Keratinocyte (primary cell): ENCODE measurements around the gene TNIK. TPM values are rescaled to one million over a fixed set of nuclear protein-coding genes. Genes with fewer than 3 reads are reported as not detected.

Experiments
- DNase-seq: peaks from one replicate; pipeline ENCODE4 v3.0.0-alpha.2; 2011; ENCODE audit warnings: low read depth, missing footprints, low spot score
- FAIRE-seq: peaks from 2 replicates; lab custom pipeline; 2011; peaks lifted over from hg19 to GRCh38; lab: Jason Lieb, UNC
- H2AFZ ChIP-seq: 2 replicates; pipeline ENCODE4 v1.6.0; 2012; ENCODE audit warnings: low read length, control low read depth, inconsistent platforms; ENCODE audit not compliant: control insufficient read depth
- H3K27ac ChIP-seq: 2 replicates; pipeline ENCODE4 v1.5.1; 2011; ENCODE audit warnings: low read length; ENCODE audit not compliant: control insufficient read depth, insufficient read depth
- H3K27me3 ChIP-seq: 3 replicates; pipeline ENCODE4 v1.6.0; 2011; ENCODE audit warnings: low read length; ENCODE audit not compliant: control insufficient read depth, insufficient read depth; ENCODE audit errors: extremely low read depth
- H3K36me3 ChIP-seq, 2 experiments: 2 replicates in 1 of 2; 3 replicates in 1 of 2; pipeline ENCODE4 v1.5.1; 2011; ENCODE audit warnings: low read length in 2 of 2, mild to moderate bottlenecking in 1 of 2; ENCODE audit not compliant: control insufficient read depth in 2 of 2, insufficient read depth in 2 of 2; ENCODE audit errors: extremely low read depth in 1 of 2
- H3K4me1 ChIP-seq: 3 replicates; pipeline ENCODE4 v1.5.1; 2011; ENCODE audit warnings: low read length; ENCODE audit not compliant: control insufficient read depth, insufficient read depth; ENCODE audit errors: extremely low read depth
- H3K4me2 ChIP-seq: 3 replicates; pipeline ENCODE4 v1.6.0; 2011; ENCODE audit warnings: low read depth, low read length; ENCODE audit not compliant: control insufficient read depth, insufficient read depth; ENCODE audit errors: extremely low read depth
- H3K4me3 ChIP-seq, 3 experiments: fragments of 200-600 bp in 1 of 3; sonication (generic) in 1 of 3; 2 replicates in 2 of 3; 3 replicates in 1 of 3; pipeline ENCODE4 v1.5.1; 2011 to 2016; ENCODE audit warnings: low read length in 3 of 3, mild to moderate bottlenecking in 3 of 3, control low read depth in 2 of 3, inconsistent platforms in 1 of 3, low read depth in 1 of 3, mixed read lengths in 1 of 3, mixed run types in 1 of 3, moderate library complexity in 1 of 3; ENCODE audit not compliant: control insufficient read depth in 2 of 3, insufficient read depth in 2 of 3; ENCODE audit errors: extremely low read depth in 1 of 3
- H3K79me2 ChIP-seq: 2 replicates; pipeline ENCODE4 v1.6.0; 2012; ENCODE audit warnings: low read length; ENCODE audit not compliant: control insufficient read depth, insufficient read depth
- H3K9ac ChIP-seq: 3 replicates; pipeline ENCODE4 v1.6.0; 2011; ENCODE audit warnings: low read length; ENCODE audit not compliant: control insufficient read depth, insufficient read depth; ENCODE audit errors: extremely low read depth
- H3K9me1 ChIP-seq: 3 replicates; pipeline ENCODE4 v1.6.0; 2011; ENCODE audit warnings: low read length; ENCODE audit not compliant: control insufficient read depth, insufficient read depth; ENCODE audit errors: extremely low read depth
- H3K9me3 ChIP-seq: 2 replicates; pipeline ENCODE4 v1.5.1; 2012; ENCODE audit warnings: low read depth, low read length; ENCODE audit not compliant: control insufficient read depth
- H4K20me1 ChIP-seq: 3 replicates; pipeline ENCODE4 v1.6.0; 2011; ENCODE audit warnings: low read length; ENCODE audit not compliant: control insufficient read depth, insufficient read depth; ENCODE audit errors: extremely low read depth
- CTCF ChIP-seq, 3 experiments: IDR thresholded peaks in 1 of 3; conservative IDR thresholded peaks in 1 of 3; optimal IDR thresholded peaks in 1 of 3; 2 replicates in 2 of 3; 3 replicates in 1 of 3; pipeline versions ENCODE3 to v1.5.1; 2011; ENCODE audit warnings: low read length in 3 of 3, mild to moderate bottlenecking in 3 of 3, moderate library complexity in 2 of 3, control low read depth in 1 of 3, inconsistent platforms in 1 of 3; ENCODE audit not compliant: insufficient read depth in 2 of 3; ENCODE audit errors: extremely low read depth in 1 of 3
- EZH2 ChIP-seq: IDR thresholded peaks from one replicate; pipeline ENCODE4 v1.6.1; 2012; ENCODE audit warnings: inconsistent platforms, mild to moderate bottlenecking, low read length, moderate library complexity
- dilution Hi-C: fragments of 300-500 bp; cut with MboI; formaldehyde crosslinking; loops from one replicate; pipeline ENCODE4 v1.7.0; 2020; ENCODE audit warnings: low sequenced_read_pairs; ENCODE audit not compliant: extremely low pct_ligation_motif_present
- polyA plus RNA-seq, 5 experiments: library from polyadenylated mRNA; depleted of rRNA in 3 of 5; stranded (reverse) in 3 of 5; stranded (forward) in 1 of 5; unstranded in 1 of 5; fragments of >200 nt; gene quantifications; 1 replicate in 1 of 5; 2 replicates in 3 of 5; 3 replicates in 1 of 5; pipeline versions ENCODE4 v1.2.1 to v1.2.3, GENCODE V29; 2011 to 2012; ENCODE audit warnings: missing spikeins in 2 of 5, low read depth in 1 of 5, low replicate concordance in 1 of 5

The TNIK gene
- polyA plus RNA-seq, 1 donor (not counting 4 experiments of a cell fraction or from before 2014, with no cell fraction given), result 4.4 TPM

- no peak overlapping the region for H3K9ac ChIP-seq
- TF ChIP-seq EZH2 (no peak), CTCF (optimal IDR thresholded peaks at IDR 0.05 in 1 of 3, IDR thresholded peaks at IDR 0.05 in 1 of 3, conservative IDR thresholded peaks at IDR 0.05 in 1 of 3; ENCODE audit: extremely low read depth in 1 of 3, insufficient read depth in 2 of 3, low read length in 3 of 3) (no peak)
- no peaks in the 10 kb centered on the region for H3K36me3 ChIP-seq
- H4K20me1 ChIP-seq, result no peaks in the 10 kb centered on the region
- no peaks in the 10 kb centered on the region for H3K9me3 ChIP-seq
- H3K27me3 ChIP-seq, result no peaks in the 10 kb centered on the region
- peaks cover 11% of the 10 kb centered on the region for H3K4me1 ChIP-seq
- H3K9me1 ChIP-seq, result no peaks in the 10 kb centered on the region
- H2AFZ ChIP-seq, result no peak overlapping the region
- FAIRE-seq (no peak), DNase-seq (no peak)
- H3K27ac ChIP-seq, result no peak overlapping the region
- H3K79me2 ChIP-seq, result no peaks in the 10 kb centered on the region
- H3K4me3 ChIP-seq, result no peak overlapping the region
- dilution Hi-C loops, result no loop called here
- H3K4me2 ChIP-seq, result no peak overlapping the region
Observed at GRCh38 chr3:171313702-171314101, 146.5 kb downstream of the TNIK start.

- Histone ChIP-seq H2AFZ (no peak overlapping the region), H3K9me3 (no peaks in the 10 kb centered on the region), H4K20me1 (no peaks in the 10 kb centered on the region), H3K79me2 (no peaks in the 10 kb centered on the region), H3K9ac (no peak overlapping the region), H3K27me3 (no peaks in the 10 kb centered on the region), H3K27ac (no peak overlapping the region), H3K36me3 (no peaks in the 10 kb centered on the region), H3K4me1 (peaks cover 11% of the 10 kb centered on the region), H3K4me2 (no peak overlapping the region), H3K4me3 (no peak overlapping the region), H3K9me1 (no peaks in the 10 kb centered on the region)
- no peak for FAIRE-seq
- dilution Hi-C loops, result no loop called here
- TF ChIP-seq CTCF (optimal IDR thresholded peaks at IDR 0.05 in 1 of 3, IDR thresholded peaks at IDR 0.05 in 1 of 3, conservative IDR thresholded peaks at IDR 0.05 in 1 of 3; ENCODE audit: extremely low read depth in 1 of 3, insufficient read depth in 2 of 3, low read length in 3 of 3) (no peak), EZH2 (no peak)
- DNase-seq, result no peak
Observed at GRCh38 chr3:171312741-171313140, 147.5 kb downstream of the TNIK start.
